ENCODE data around the gene PIGW.

PIGW gene

DNA sequence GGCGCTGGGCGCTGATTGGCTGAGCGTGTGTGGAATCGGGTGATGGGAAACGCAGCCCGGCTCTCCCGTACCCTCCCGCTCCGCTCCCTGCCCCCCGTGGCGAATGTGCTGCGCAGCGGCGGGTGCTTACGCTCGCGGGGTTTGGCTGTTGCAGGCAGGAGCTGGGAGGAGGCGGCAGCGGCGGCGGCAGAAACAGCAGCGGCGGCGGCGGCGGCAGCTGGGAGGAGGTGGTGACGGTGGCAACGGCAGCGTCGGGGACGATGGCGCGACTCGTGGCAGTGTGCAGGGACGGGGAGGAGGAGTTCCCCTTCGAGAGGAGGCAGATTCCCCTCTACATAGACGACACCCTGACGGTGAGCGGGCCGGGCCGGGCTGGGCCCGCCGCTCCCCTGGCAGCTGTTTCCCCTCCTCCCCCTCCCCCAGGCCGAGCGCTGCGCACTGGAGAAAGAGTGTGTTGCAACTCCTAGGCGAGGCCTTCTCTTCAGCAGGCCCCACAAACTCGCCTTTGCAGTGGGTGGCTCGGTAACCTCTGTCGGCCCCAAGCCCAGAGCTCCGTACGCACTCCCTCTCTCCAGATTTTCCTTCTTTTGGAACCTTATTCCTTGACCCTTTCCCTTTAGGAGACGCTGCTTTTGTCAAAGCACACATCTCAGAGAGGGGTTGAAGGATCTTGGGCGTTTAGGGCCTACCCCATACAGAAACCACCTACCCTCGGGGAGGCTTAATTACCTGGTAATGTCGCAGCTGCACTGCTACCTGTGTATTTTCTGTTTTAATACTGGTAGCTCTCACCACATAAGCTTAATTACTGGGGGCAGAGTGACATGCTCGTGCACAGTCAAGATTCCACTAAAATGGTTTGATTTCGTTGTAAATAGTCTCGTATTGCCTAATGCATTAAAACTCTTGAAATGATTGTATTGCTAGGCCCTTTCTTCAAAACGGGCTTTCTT is 11.0 kb downstream of the PIGW start:
- DNase-seq (ENCODE audit: low read depth): peak; percentile 99

DNA sequence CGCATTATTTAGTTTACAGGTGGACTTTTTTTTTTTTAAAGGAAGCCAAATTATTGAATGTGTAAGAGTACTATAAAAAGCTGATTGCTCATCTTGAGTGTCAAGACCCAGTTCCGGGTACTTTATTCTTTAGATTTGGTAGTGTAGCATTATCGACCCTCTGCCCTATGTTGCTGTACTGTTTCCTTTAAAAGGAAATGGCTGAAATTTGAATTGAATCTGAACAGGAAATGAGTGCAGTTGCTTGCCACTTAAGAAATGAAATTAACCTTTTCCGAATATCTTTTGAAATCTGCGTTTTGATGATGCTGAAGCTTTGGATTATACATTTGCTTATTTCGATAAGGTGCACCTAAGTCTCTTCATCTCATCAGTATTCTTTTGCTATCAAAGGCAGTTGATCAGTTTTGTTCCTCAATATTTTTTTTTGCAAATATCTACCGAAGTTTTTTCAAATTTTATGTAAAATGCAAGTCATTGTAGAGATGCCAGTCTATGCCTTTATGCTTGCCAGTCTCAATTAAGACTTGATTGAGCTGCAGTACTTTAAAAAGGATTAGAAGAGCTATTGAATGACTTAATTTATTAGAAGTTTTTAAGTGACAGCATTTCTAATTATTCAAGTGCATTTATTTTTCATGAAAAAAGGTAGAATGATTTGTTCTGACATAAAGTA is 11.8 kb downstream of the PIGW start:
- DNase-seq (ENCODE audit: low read depth): no peak

DNA sequence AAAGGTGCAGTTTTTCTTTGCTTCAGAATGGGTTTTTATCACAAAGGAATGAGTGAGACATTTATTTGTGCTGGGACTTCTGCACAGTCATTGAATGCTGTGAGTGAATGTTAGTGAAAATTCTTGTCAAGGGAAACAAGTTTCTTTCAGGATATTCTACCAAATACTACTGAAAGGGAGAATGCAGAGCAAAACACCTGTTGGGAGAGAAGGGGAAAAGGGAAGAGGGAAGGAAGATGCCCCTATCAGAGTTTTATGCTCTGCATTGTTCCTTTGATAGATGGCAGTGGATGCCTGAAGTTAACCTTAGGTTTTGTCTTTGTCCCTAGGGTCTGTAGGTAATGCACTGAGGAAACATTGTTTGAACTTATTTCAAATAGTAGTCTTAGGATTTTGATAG is 13.0 kb downstream of the PIGW start:
- DNase-seq (ENCODE audit: low read depth): no peak

DNA sequence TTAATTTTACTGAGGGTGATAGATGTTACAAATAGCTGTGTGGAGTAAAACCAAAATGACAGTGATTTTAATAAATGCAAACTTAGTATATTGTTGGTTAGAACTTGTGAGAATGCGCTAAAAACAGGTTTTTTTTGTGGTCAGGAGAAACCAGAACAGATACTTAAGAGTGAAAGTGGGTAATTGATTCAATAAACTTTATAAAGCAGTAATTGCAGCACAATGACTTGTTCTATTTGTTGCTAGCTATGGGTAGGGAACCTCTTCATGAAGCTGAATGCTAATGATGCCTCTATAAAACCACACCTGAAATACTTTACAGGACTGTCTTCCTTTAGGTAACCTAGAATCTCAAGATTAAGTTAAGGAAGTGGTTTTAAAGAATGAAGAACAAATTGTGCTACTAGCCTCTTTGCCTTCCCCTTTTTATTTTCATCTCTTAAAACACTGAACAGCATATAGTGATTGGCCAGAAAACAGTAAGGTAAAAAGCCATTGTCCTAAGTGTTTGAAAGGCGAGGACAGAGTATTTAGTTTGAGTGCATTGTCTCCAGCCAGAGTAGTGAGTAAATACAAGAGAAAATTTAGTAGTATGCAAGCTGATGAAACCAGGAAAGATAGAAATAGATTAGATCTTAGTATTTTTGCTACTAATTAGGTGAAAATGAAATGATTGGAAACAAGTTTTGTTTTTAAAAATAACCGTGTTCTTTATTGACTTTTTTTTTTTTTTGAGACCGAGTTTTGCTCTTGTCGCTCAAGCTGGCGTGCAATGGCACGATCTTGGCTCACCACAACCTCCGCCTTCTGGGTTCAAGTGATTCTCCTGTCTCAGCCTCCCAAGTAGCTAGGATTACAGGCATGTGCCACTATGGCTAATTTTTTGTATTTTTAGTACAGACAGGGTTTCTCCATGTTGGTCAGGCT is 16.0 kb downstream of the PIGW start:
- no peak for DNase-seq (ENCODE audit: low read depth)

DNA sequence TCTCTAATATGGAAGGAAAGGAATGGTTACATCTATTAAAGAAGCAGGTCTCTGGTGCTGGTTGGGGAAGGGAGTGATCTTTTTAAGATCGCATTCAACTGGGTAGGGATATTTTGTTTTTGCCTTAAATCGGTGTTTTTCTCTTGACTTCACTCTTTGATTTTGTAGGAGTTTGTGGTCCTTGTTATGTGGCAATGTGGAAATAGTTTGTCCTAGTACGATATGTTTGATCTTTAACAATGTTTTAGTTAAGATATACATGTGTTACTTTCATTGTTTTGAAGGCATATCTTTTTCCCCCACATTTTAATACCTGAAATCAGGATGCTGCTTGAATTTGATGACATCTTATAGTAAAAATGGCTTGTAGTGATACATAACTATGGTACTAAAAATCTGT is 18.7 kb downstream of the PIGW start:
- no peak for DNase-seq (ENCODE audit: low read depth)

DNA sequence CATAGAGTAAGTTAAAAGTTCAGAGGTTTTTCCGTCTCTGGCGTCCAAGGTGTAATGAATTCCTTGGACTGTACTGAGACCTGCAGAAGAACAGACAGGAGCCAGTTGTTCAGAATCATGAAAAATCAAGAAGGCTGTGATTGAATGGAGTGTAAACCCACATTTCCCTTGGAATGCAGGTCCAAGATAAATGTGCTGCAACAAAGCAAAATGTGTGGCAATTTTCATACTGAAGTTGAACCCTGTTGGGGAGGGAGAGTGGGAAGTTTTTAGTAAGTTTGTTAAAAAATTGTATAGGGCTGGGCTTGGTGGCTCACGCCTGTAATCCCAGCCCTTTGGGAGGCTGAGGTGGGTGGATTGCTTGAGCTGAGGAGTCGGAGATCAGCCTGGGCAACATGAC is 31.3 kb downstream of the PIGW start:
- no peak for DNase-seq (ENCODE audit: low read depth)

DNA sequence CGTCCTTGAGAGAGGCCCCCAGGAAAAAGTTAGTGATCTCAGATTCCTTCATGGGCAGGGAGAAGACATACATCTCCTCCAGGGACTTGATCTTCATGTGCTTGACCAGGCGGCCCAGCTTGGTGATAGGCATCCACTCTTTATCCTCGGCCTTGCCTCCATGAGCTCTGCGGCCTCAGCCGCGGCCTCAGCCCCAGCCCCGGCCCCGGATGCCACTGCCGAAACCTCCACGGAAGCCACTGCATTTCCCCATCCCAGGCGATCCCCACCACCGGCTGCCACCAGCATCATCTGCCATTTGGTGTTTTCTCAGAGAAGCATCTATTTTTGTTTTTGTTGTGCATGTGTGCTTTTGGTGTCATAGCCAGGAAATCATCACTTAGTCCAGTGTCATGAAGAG is 40.2 kb downstream of the PIGW start:
- DNase-seq (ENCODE audit: low read depth): no peak

DNA sequence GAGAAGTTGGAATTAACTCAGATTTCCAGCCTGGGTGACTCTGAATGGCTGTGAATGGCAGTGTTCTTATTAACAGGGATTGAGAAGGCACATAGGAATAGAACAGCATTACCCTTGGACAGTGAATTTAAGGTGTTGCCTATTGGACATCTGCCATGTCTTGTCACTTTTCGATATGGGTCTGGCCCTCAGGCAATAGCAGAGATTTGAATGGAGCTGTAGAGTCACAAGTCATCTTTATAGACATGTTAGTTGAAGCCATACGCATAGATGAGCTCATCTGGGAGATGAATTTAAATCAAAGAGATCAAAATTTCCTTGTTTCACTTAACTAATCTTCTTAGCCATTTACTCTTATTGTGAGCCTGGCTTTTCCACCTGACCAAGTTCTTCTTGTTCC is 42.0 kb downstream of the PIGW start:
- no peak for DNase-seq (ENCODE audit: low read depth)

DNA sequence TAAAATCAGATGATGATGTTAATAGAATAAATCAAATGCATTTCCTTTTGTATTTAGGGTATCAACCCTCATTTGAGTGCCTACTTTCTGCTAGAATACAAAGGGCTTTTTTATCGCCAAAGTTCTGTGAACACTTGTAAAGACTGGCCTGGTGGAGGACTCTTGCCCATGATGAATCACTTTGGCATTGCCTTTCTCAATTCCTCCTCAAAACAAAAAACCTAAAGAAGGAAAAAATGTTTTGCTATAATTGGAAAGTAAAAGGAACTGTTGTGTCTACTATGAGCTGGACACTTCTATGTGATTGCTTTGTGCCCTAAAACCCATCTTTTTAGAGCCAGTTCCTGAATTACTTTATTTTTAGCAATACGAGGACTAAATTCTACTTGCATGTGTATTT is 43.9 kb downstream of the PIGW start:
- peak; percentile 14 for DNase-seq (ENCODE audit: low read depth)

DNA sequence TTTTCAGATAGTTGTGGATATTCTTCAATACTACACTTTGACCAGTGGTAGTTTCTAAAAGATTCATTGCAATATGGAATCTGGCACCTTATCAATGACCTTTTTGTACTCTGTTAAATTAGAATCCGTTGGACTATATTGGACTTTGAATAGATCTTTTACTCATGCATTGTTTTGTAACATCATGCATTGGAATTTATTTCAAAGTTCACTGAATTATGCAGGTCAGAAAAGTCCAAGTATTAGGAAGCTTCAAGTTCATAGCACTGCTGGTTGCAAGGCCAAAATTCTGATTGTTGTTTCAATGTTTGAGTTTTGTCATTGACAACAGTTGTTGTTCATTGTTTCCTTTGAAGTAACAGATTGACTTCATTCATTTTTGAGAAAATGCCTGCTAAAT is 49.0 kb downstream of the PIGW start:
- DNase-seq (ENCODE audit: low read depth): no peak

DNA sequence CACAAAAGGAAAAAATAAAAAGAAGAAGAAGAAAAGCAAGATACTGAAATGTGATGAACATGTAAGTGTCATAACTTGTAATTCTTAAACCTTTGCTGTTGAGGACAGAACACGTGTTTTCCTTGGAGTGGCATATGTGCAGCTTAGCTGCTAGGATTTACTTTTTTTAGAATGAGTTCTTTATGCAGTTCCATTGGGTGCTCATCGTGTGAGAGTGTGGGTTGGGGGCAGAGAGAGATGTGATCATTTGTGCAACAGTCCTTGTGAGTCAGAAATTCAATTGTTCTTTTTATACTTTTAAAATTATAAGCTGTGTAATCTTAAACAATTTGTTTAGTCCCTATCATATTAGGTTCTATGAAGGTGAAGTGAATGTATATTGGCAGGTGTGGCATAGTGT is 51.4 kb downstream of the PIGW start:
- no peak for DNase-seq (ENCODE audit: low read depth)
